Activated CD8-positive, alpha-beta memory T cell treated with anti-CD3 and anti-CD28 coated beads for 1 hour (primary cell): Measurements from ENCODE around the gene LFNG.

Experiments
- DNase-seq, 2 donors: peaks; one replicate each; pipeline ENCODE4 v3.0.0-alpha.2; 2020; ENCODE audit warnings: low read depth in 1 of 2; ENCODE audit errors: extremely low read depth in 1 of 2

Gene LFNG

GRCh38 chr7:2515424-2516193 is 4.0 kb upstream of the LFNG start:
- no peak for DNase-seq

GRCh38 chr7:2516194-2516555 is 3.4 kb upstream of the LFNG start:
- DNase-seq: no peak

- DNase-seq: no peak
Observed at GRCh38 chr7:2517026-2517425, 2.5 kb upstream of the LFNG start.

GRCh38 chr7:2517678-2518507 is 1.7 kb upstream of the LFNG start:
- no peak for DNase-seq

GRCh38 chr7:2518737-2519118 is 846 bp upstream of the LFNG start:
- no peak for DNase-seq

GRCh38 chr7:2520131-2520760 is 672 bp downstream of the LFNG start:
- no peak for DNase-seq

GRCh38 chr7:2520761-2521290 is 1.3 kb downstream of the LFNG start:
- DNase-seq: no peak

- no peak for DNase-seq
Observed at GRCh38 chr7:2521341-2521745, 1.8 kb downstream of the LFNG start.

GRCh38 chr7:2521952-2522591 is 2.5 kb downstream of the LFNG start:
- peak in 1 of 2 donors; percentile 56 for DNase-seq

GRCh38 chr7:2522780-2523433 is 3.3 kb downstream of the LFNG start:
- no peak for DNase-seq

GRCh38 chr7:2523461-2523936 is 3.9 kb downstream of the LFNG start:
- no peak for DNase-seq

- no peak for DNase-seq
Observed at GRCh38 chr7:2523941-2524807, 4.6 kb downstream of the LFNG start.

- no peak for DNase-seq
Observed at GRCh38 chr7:2524808-2525657, 5.5 kb downstream of the LFNG start.

GRCh38 chr7:2525658-2526630 is 6.4 kb downstream of the LFNG start:
- no peak for DNase-seq

GRCh38 chr7:2526659-2527504 is 7.3 kb downstream of the LFNG start:
- DNase-seq: no peak
